NT2/D1 (cell line): Measurements from ENCODE around the gene LIMCH1.
A peak's percentile ranks its signal among the peaks of the same experiment; 100 is the strongest.

Source experiments
- DNase-seq: peaks from one replicate; pipeline ENCODE4 v3.0.0-alpha.2; 2011; ENCODE audit warnings: low read depth, low spot score
- H3K27me3 ChIP-seq: 2 replicates; pipeline ENCODE4 v1.6.0; 2011; ENCODE audit warnings: mild to moderate bottlenecking; ENCODE audit not compliant: insufficient read length, insufficient read depth
- H3K36me3 ChIP-seq: 2 replicates; pipeline ENCODE4 v1.6.1; 2011; ENCODE audit warnings: mild to moderate bottlenecking, low read length, mixed read lengths; ENCODE audit not compliant: insufficient read depth, insufficient read length
- H3K4me1 ChIP-seq: 2 replicates; pipeline ENCODE4 v1.5.1; 2011; ENCODE audit not compliant: insufficient read depth, insufficient read length
- H3K4me3 ChIP-seq: 2 replicates; pipeline ENCODE4 v1.5.1; 2011; ENCODE audit warnings: low read depth; ENCODE audit not compliant: insufficient read length
- H3K9ac ChIP-seq: 2 replicates; pipeline ENCODE4 v1.6.0; 2011; ENCODE audit warnings: low read depth; ENCODE audit not compliant: insufficient read length
- H3K9me3 ChIP-seq: 2 replicates; pipeline ENCODE4 v1.5.1; 2011; ENCODE audit warnings: mild to moderate bottlenecking, low read length; ENCODE audit not compliant: insufficient read depth
- SUZ12 ChIP-seq: IDR thresholded peaks from 2 replicates; pipeline ENCODE4 v1.6.1; 2011; ENCODE audit not compliant: insufficient read length, insufficient read depth; ENCODE audit errors: extremely low read depth
- YY1 ChIP-seq: IDR thresholded peaks from 2 replicates; pipeline ENCODE4 v1.6.1; 2011; ENCODE audit not compliant: insufficient read length, insufficient read depth
- ZNF274 ChIP-seq: IDR thresholded peaks from 2 replicates; pipeline ENCODE4 v1.6.1; 2011; ENCODE audit warnings: mild to moderate bottlenecking, low read depth, low read length

The LIMCH1 gene

GRCh38 chr4:41661442-41662076 lies 123.6 kb downstream of the LIMCH1 start:
- H3K36me3 ChIP-seq: no peaks in the 10 kb centered on the region
- H3K9ac ChIP-seq: no peak overlapping the region
- TF ChIP-seq SUZ12 (no peak), YY1 (no peak), ZNF274 (no peak)
- peak; percentile 20 for DNase-seq
- H3K4me1 ChIP-seq: no peaks in the 10 kb centered on the region
- no peaks in the 10 kb centered on the region for H3K9me3 ChIP-seq
- H3K27me3 ChIP-seq: no peaks in the 10 kb centered on the region
- H3K4me3 ChIP-seq: no peak overlapping the region

GRCh38 chr4:41665636-41666207 lies 127.8 kb downstream of the LIMCH1 start:
- Histone ChIP-seq H3K4me3 (no peak overlapping the region), H3K9me3 (no peaks in the 10 kb centered on the region), H3K9ac (no peak overlapping the region), H3K27me3 (no peaks in the 10 kb centered on the region), H3K36me3 (no peaks in the 10 kb centered on the region), H3K4me1 (no peaks in the 10 kb centered on the region)
- DNase-seq: no peak
- TF ChIP-seq SUZ12: no peak
- TF ChIP-seq YY1: no peak
- TF ChIP-seq ZNF274: no peak

- H3K36me3 ChIP-seq: no peaks in the 10 kb centered on the region
- no peak overlapping the region for H3K4me3 ChIP-seq
- TF ChIP-seq ZNF274 (no peak), SUZ12 (no peak), YY1 (no peak)
- H3K9me3 ChIP-seq: no peaks in the 10 kb centered on the region
- H3K4me1 ChIP-seq: no peaks in the 10 kb centered on the region
- no peak overlapping the region for H3K9ac ChIP-seq
- H3K27me3 ChIP-seq: no peaks in the 10 kb centered on the region
- no peak for DNase-seq
These were observed 130.1 kb downstream of the LIMCH1 start for GRCh38 chr4:41668024-41668423.

- TF ChIP-seq SUZ12: no peak
- TF ChIP-seq YY1: no peak
- TF ChIP-seq ZNF274: no peak
These were observed 132.6 kb downstream of the LIMCH1 start for GRCh38 chr4:41670530-41670929.

DNA sequence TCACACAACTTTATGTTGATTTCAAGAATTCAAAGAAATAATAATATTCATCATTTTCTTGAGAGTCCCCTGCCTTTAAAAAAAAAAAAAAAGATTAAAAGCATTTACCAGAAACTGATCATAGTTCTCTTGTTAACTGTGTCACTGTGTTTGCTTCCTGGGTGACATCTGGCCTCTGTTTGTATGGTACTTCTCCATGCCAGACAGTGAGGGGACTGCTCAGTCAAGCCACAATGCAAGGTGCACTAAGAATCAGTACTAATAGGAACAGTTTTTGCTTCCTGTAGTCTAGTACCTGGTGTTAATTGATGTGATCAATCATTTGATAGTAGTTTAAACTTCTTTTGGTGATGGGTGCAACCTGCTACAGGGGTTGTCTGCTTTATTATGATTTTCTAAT lies 133.0 kb downstream of the LIMCH1 start:
- H3K36me3 ChIP-seq: no peaks in the 10 kb centered on the region
- no peaks in the 10 kb centered on the region for H3K27me3 ChIP-seq
- DNase-seq: no peak
- no peaks in the 10 kb centered on the region for H3K4me1 ChIP-seq
- H3K9me3 ChIP-seq: no peaks in the 10 kb centered on the region
- H3K9ac ChIP-seq: no peak overlapping the region
- no peak overlapping the region for H3K4me3 ChIP-seq
- TF ChIP-seq YY1 (no peak), ZNF274 (no peak), SUZ12 (no peak)

More at GRCh38 chr4:41670530-41670929, 132.6 kb downstream of the LIMCH1 start:
- Histone ChIP-seq H3K27me3 (no peaks in the 10 kb centered on the region), H3K4me3 (no peak overlapping the region), H3K9me3 (no peaks in the 10 kb centered on the region), H3K4me1 (no peaks in the 10 kb centered on the region), H3K36me3 (no peaks in the 10 kb centered on the region), H3K9ac (no peak overlapping the region)
- no peak for DNase-seq

GRCh38 chr4:41678086-41678816 lies 140.3 kb downstream of the LIMCH1 start:
- no peak for DNase-seq
- Histone ChIP-seq H3K4me1 (no peaks in the 10 kb centered on the region), H3K36me3 (no peaks in the 10 kb centered on the region), H3K27me3 (no peaks in the 10 kb centered on the region), H3K4me3 (no peak overlapping the region), H3K9ac (no peak overlapping the region), H3K9me3 (no peaks in the 10 kb centered on the region)
- no peak for TF ChIP-seq YY1

- Histone ChIP-seq H3K4me3 (no peak overlapping the region), H3K27me3 (no peaks in the 10 kb centered on the region), H3K9me3 (no peaks in the 10 kb centered on the region), H3K36me3 (peaks cover 2% of the 10 kb centered on the region), H3K9ac (no peak overlapping the region), H3K4me1 (no peaks in the 10 kb centered on the region)
- DNase-seq: no peak
- TF ChIP-seq YY1 (no peak), ZNF274 (no peak)
These were observed 141.0 kb downstream of the LIMCH1 start for GRCh38 chr4:41678951-41679350.

DNA sequence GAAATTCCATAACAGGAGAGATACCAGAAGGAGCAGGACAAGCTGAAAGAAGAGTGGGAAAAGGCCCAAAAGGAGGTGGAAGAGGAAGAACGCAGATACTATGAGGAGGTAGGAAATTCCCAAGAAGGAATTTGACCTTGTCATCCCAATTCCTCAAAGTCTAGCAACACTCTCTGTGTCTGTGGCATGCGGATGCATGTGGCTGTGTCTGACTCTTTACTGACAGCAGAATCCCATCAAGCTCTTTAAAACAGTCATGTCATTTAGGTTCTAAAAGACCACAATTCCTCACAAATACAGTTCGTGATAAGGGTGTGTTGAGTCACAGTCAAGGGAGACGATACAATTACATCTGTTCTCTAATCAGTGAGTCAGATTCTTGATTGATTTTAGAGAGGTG lies 142.0 kb downstream of the LIMCH1 start:
- H3K4me3 ChIP-seq: no peak overlapping the region
- H3K36me3 ChIP-seq: peaks cover 2% of the 10 kb centered on the region
- DNase-seq: no peak
- no peaks in the 10 kb centered on the region for H3K4me1 ChIP-seq
- H3K9ac ChIP-seq: no peak overlapping the region
- TF ChIP-seq ZNF274 (no peak), YY1 (no peak), SUZ12 (no peak)
- H3K27me3 ChIP-seq: no peaks in the 10 kb centered on the region
- H3K9me3 ChIP-seq: no peaks in the 10 kb centered on the region
